ENCODE data around the gene CCDC27. TPM values are rescaled to one million over a fixed set of nuclear protein-coding genes. Genes with fewer than 3 reads are reported as not detected.

CCDC27 gene
- total and polyA plus RNA-seq, 2 of the 8 experiments (the other 6 are each of a cell fraction or from before 2014, with no cell fraction given), result 0.15 TPM; not detected in 1

DNA sequence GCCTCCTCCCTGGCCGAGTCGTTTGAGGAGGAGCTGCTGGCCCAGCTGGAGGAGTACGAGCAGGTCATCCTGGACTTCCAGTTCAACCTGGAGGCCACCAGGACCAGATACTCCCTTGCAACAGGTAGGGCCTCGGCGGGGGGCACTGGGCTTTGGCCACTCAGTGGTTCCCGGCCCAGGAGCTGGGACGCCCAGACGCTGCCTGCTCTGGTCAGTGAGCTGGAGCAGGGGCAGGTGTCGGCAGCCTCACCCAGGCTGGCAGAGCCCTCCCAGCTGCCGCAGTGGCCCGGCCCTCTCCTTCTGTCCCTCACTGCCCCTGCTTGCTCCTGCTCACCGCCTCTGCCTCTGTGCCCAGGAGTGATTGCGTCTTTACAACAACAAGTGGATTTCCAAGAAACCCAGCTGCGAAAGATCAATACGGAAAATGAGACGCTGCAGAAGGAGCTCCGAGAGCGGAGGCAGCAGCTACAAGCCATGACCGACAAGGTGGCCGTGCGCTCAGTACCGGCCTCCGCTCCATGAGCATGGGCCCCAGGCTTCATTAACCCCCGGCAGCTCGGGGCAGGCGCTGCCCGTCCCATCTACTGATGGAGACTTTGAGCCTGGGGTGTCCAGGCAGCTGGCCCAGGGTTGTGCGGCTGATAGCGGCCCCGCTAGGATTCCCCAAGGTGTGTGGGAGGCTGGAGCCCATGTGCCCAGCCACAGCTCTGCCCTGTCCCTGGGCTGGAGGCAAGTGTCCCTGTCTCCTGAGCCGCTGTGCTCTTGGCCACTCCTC lies 11.3 kb downstream of the CCDC27 start:
- Histone ChIP-seq H3K14ac (ENCODE audit: insufficient read length) (no peak overlapping the region), H3K56ac (replicated peaks; ENCODE audit: insufficient read length, low read depth, low read length) (no peak overlapping the region), H3K4ac (replicated peaks; ENCODE audit: insufficient read length, low read depth, low read length) (no peak overlapping the region), H2BK15ac (ENCODE audit: low read length) (no peak overlapping the region), H3K4me1 (replicated peaks in 1 of 4; ENCODE audit: control insufficient read depth in 3 of 4, insufficient read depth in 4 of 4, low read length in 3 of 4) (no peaks in the 10 kb centered on the region), H3K79me1 (ENCODE audit: low read depth, low read length) (no peaks in the 10 kb centered on the region), H2AFZ (ENCODE audit: low read length) (no peak overlapping the region), H2BK20ac (ENCODE audit: low read length) (no peak overlapping the region), H2BK120ac (replicated peaks; ENCODE audit: low read depth, low read length) (no peak overlapping the region), H3K9ac (replicated peaks in 1 of 4; ENCODE audit: extremely low read depth in 1 of 4, low read depth in 3 of 4, low read length in 3 of 4) (no peak overlapping the region), H3K4me3 (ENCODE audit: extremely low read depth in 1 of 4, insufficient read depth in 2 of 4, low read depth in 3 of 4, low read length in 4 of 4) (no peak overlapping the region), H4K91ac (replicated peaks; ENCODE audit: insufficient read length, low read length) (no peak overlapping the region), H3K23ac (ENCODE audit: insufficient read length) (no peak overlapping the region), H3K9me3 (ENCODE audit: insufficient read depth in 2 of 2, low read depth in 1 of 2, low read length in 1 of 2) (peaks cover 3 to 7% of the 10 kb centered on the region in 2 experiments; a peak in 1 of 4 replicates), H3K23me2 (ENCODE audit: low read depth, low read length) (no peaks in the 10 kb centered on the region), H4K5ac (ENCODE audit: insufficient read length, low read depth, low read length) (no peak overlapping the region), H2BK5ac (ENCODE audit: low read depth, low read length) (no peak overlapping the region), H4K20me1 (replicated peaks in 1 of 2; ENCODE audit: control insufficient read depth in 1 of 2, insufficient read depth in 2 of 2, low read length in 2 of 2) (no peaks in the 10 kb centered on the region), H3K36me3 (ENCODE audit: control insufficient read depth in 2 of 4, insufficient read depth in 4 of 4, low read length in 3 of 4) (no peaks in the 10 kb centered on the region), H3K4me2 (ENCODE audit: insufficient read depth in 1 of 2, low read depth in 2 of 2, low read length in 2 of 2) (no peak overlapping the region), H2BK12ac (ENCODE audit: low read depth, low read length) (no peak overlapping the region), H3K27me3 (replicated peaks in 1 of 4; ENCODE audit: control insufficient read depth in 3 of 4, extremely low read depth in 1 of 4, insufficient read depth in 3 of 4, low read length in 3 of 4) (peaks cover 0 to 2% (median 0%) of the 10 kb centered on the region in 4 experiments; a peak in 2 of 7 replicates), H2AK5ac (ENCODE audit: low read depth, low read length) (no peak overlapping the region), H3K79me2 (ENCODE audit: control insufficient read depth in 1 of 2, insufficient read depth in 2 of 2, low read length in 2 of 2) (no peaks in the 10 kb centered on the region), H4K8ac (ENCODE audit: extremely low read depth, insufficient read depth, low read length) (peak overlapping the region; percentile 68; the same call in 1 of the 2 replicates), H3K18ac (ENCODE audit: extremely low read depth, low read length) (no peak overlapping the region), H3K27ac (ENCODE audit: low read depth, low read length) (no peak overlapping the region)
- no peak for FAIRE-seq
- 92% methylated on average over 31 of the region's 31 CpGs; no CpG with 5 or more reads in 1 of the 2 experiments for WGBS, 2 experiments (ENCODE audit: extremely low coverage in 1 of 2, insufficient coverage in 1 of 2, insufficient read length in 1 of 2, insufficient replicate concordance in 2 of 2, low coverage in 1 of 2, low lambda C conversion rate in 2 of 2, missing lambda C conversion rate in 1 of 2)
- no peak for DNase-seq (ENCODE audit: low read depth in 1 of 2, low spot score in 2 of 2)
- ChIA-PET POLR2A (ENCODE audit: partially characterized antibody) (interaction anchor here (0.9 to 1.0 kb wide), 3 partner anchors 17 to 132 kb away, joined by 3 read pairs; partner anchors contain the start of gene LRRC47), CTCF (ENCODE audit: partially characterized antibody) (interaction anchor here (0.8 to 1.6 kb wide), 3 partner anchors 16 to 41 kb away, joined by 3 to 5 read pairs (median 3); no protein-coding TSS in a partner anchor)
- TF ChIP-seq MAFK (IDR thresholded peaks at IDR 0.05; ENCODE audit: low read depth, low read length) (no peak), SP4 (IDR thresholded peaks at IDR 0.05; ENCODE audit: low read length) (no peak), EP300 (IDR thresholded peaks at IDR 0.05; ENCODE audit: borderline replicate concordance in 1 of 2, low read depth in 2 of 2, low read length in 2 of 2) (no peak), BCL11A (IDR thresholded peaks at IDR 0.05; ENCODE audit: low read depth in 2 of 2, low read length in 2 of 2) (no peak), POLR2A (IDR thresholded peaks at IDR 0.05; ENCODE audit: control extremely low read depth in 1 of 2, low read depth in 2 of 2, low read length in 2 of 2) (no peak), NANOG (IDR thresholded peaks at IDR 0.05; ENCODE audit: insufficient read depth, low read depth, low read length, poor library complexity, severe bottlenecking) (no peak), NRF1 (IDR thresholded peaks at IDR 0.05; ENCODE audit: low read depth, low read length) (no peak), EGR1 (IDR thresholded peaks at IDR 0.05; ENCODE audit: borderline replicate concordance, low read depth, low read length) (no peak), SAP30 (IDR thresholded peaks at IDR 0.05; ENCODE audit: insufficient read depth, insufficient replicate concordance, low read length) (no peak), RAD21 (IDR thresholded peaks at IDR 0.05 in 1 of 2, conservative IDR thresholded peaks at IDR 0.05 in 1 of 2; ENCODE audit: low read depth in 2 of 2, low read length in 2 of 2) (no peak), BACH1 (IDR thresholded peaks at IDR 0.05; ENCODE audit: low read length) (no peak), GABPA (IDR thresholded peaks at IDR 0.05; ENCODE audit: borderline replicate concordance, insufficient read depth, low read length) (no peak)

Measured in H1 (cell line).